ENCODE results near the gene CCT5.

DNA sequence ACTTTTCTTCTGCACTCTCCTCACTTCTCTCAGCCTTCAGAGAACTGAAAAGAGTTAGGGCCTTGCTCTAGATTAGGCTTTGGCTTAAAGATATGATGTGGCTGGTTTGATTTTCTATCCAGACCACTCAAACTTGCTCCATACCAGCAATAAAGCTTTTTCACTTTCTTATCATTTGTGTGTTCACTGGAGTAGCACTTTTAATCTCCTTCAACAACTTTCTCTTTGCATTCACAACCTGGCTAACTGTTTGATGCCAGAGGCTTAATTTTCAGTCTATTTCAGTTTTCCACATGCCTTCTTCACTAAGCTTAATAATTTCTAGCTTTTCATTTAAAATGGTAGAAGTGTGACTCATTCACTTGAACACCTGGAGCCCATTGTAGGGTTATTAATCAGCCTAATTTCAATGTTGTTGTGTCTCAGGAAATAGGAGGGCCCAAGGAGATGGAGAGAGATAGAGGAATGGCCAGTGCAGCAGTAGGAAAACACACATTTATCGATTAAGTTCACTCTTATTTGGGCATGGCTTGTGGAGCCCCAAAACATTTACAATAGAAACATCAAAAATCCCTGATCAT lies 6.3 kb upstream of the CCT5 start:
- TF ChIP-seq, protein P1, sequence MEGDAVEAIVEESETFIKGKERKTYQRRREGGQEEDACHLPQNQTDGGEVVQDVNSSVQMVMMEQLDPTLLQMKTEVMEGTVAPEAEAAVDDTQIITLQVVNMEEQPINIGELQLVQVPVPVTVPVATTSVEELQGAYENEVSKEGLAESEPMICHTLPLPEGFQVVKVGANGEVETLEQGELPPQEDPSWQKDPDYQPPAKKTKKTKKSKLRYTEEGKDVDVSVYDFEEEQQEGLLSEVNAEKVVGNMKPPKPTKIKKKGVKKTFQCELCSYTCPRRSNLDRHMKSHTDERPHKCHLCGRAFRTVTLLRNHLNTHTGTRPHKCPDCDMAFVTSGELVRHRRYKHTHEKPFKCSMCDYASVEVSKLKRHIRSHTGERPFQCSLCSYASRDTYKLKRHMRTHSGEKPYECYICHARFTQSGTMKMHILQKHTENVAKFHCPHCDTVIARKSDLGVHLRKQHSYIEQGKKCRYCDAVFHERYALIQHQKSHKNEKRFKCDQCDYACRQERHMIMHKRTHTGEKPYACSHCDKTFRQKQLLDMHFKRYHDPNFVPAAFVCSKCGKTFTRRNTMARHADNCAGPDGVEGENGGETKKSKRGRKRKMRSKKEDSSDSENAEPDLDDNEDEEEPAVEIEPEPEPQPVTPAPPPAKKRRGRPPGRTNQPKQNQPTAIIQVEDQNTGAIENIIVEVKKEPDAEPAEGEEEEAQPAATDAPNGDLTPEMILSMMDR (IDR thresholded peaks at IDR 0.05; ENCODE audit: low read length) = no peak
- TF ChIP-seq EZH2 (IDR thresholded peaks at IDR 0.05; ENCODE audit: borderline replicate concordance, low read length) = no peak

Measured in OCI-LY1 (cell line).